Lower lobe of right lung (tissue), 2 donors: ENCODE data around the gene CACNA1D. TPM values are rescaled to one million over a fixed set of nuclear protein-coding genes. Genes with fewer than 3 reads are reported as not detected.

Experiments
- ATAC-seq, 2 donors: fragments of 200-7000 bp; cut with Tn5 transposase; one replicate each; pipeline ENCODE4 v1.9.1; 2020 to 2022; ENCODE audit warnings: mild to moderate bottlenecking in 2 of 2, moderate library complexity in 2 of 2
- DNase-seq: peaks from one replicate; pipeline ENCODE4 v3.0.0-alpha.2; 2020
- H3K27ac ChIP-seq: fragments of 200-600 bp; one replicate; pipeline ENCODE4 v1.8.0; 2022
- H3K27me3 ChIP-seq: fragments of 200-600 bp; one replicate; pipeline ENCODE4 v1.8.0; 2022; ENCODE audit warnings: low read depth
- H3K36me3 ChIP-seq: fragments of 200-600 bp; one replicate; pipeline ENCODE4 v1.8.0; 2022; ENCODE audit warnings: mild to moderate bottlenecking
- H3K4me1 ChIP-seq: fragments of 200-600 bp; one replicate; pipeline ENCODE4 v1.8.0; 2022
- H3K4me3 ChIP-seq: fragments of 200-600 bp; one replicate; pipeline ENCODE4 v1.8.0; 2022; ENCODE audit warnings: mild to moderate bottlenecking
- H3K9me3 ChIP-seq: fragments of 200-600 bp; one replicate; pipeline ENCODE4 v1.8.0; 2022
- CTCF ChIP-seq: fragments of 200-600 bp; IDR thresholded peaks from one replicate; pipeline ENCODE4 v1.8.0; 2022; ENCODE audit warnings: antibody characterized with exemption, mild to moderate bottlenecking
- intact Hi-C: fragments of 100-400 bp; cut with DNase I; formaldehyde crosslinking; loops from one replicate; pipeline ENCODE4 v1.11.0; 2022
- total RNA-seq: library from RNA; stranded (reverse); fragmentation: NEBNext Ultra II Directional; extraction: Animal tissue kit (Norgen Biotek cat#: 25700); gene quantifications from one replicate; pipeline ENCODE4 v1.2.1, GENCODE V29; 2021
- donor health status: DM: no; HTN: yes; CAD: no; lungs with severe emphysema.

Gene CACNA1D
- total RNA-seq, 1 donor from 2014 or later = 33.6 TPM

- no peaks in the 10 kb centered on the region for H3K36me3 ChIP-seq
- no peak for ATAC-seq
- intact Hi-C loops = no loop called here
These were observed 356.5 kb downstream of the CACNA1D start for GRCh38 chr3:53850895-53851294.

GRCh38 chr3:53856964-53857363 is 362.6 kb downstream of the CACNA1D start:
- H3K4me1 ChIP-seq = no peaks in the 10 kb centered on the region
- no peaks in the 10 kb centered on the region for H3K9me3 ChIP-seq
- H3K36me3 ChIP-seq = peaks cover 21% of the 10 kb centered on the region
- TF ChIP-seq CTCF = no peak
- no peak overlapping the region for H3K4me3 ChIP-seq
- no peaks in the 10 kb centered on the region for H3K27me3 ChIP-seq
- no peak for DNase-seq
- no peak for ATAC-seq
- intact Hi-C loops = no loop called here
- H3K27ac ChIP-seq = no peak overlapping the region

More at GRCh38 chr3:53850895-53851294, 356.5 kb downstream of the CACNA1D start:
- Histone ChIP-seq H3K4me3 (no peak overlapping the region), H3K4me1 (peaks cover 8% of the 10 kb centered on the region), H3K27ac (no peak overlapping the region), H3K9me3 (no peaks in the 10 kb centered on the region), H3K27me3 (peaks cover 26% of the 10 kb centered on the region)
- DNase-seq = no peak
- no peak for TF ChIP-seq CTCF

- no peaks in the 10 kb centered on the region for H3K4me1 ChIP-seq
- intact Hi-C loops = no loop called here
- H3K27me3 ChIP-seq = no peaks in the 10 kb centered on the region
- no peaks in the 10 kb centered on the region for H3K9me3 ChIP-seq
- TF ChIP-seq CTCF = no peak
- no peak overlapping the region for H3K27ac ChIP-seq
- ATAC-seq = no peak
- no peak overlapping the region for H3K4me3 ChIP-seq
- DNase-seq = no peak
- peaks cover 32% of the 10 kb centered on the region for H3K36me3 ChIP-seq
These were observed 363.8 kb downstream of the CACNA1D start for GRCh38 chr3:53858096-53858741.

GRCh38 chr3:53859178-53859577 is 364.8 kb downstream of the CACNA1D start:
- Histone ChIP-seq H3K27ac (no peak overlapping the region), H3K4me1 (no peaks in the 10 kb centered on the region), H3K9me3 (no peaks in the 10 kb centered on the region), H3K36me3 (peaks cover 42% of the 10 kb centered on the region), H3K4me3 (no peak overlapping the region), H3K27me3 (no peaks in the 10 kb centered on the region)
- intact Hi-C loops = no loop called here
- no peak for TF ChIP-seq CTCF
- ATAC-seq (no peak), DNase-seq (no peak)

- H3K9me3 ChIP-seq = no peaks in the 10 kb centered on the region
- intact Hi-C loops = no loop called here
- H3K4me3 ChIP-seq = no peak overlapping the region
- H3K4me1 ChIP-seq = no peaks in the 10 kb centered on the region
- H3K27me3 ChIP-seq = no peaks in the 10 kb centered on the region
- ATAC-seq (no peak), DNase-seq (no peak)
- peaks cover 52% of the 10 kb centered on the region for H3K36me3 ChIP-seq
- no peak for TF ChIP-seq CTCF
- H3K27ac ChIP-seq = no peak overlapping the region
These were observed 365.8 kb downstream of the CACNA1D start for GRCh38 chr3:53860196-53860595.
